LNCAP (cell line): ENCODE results near the gene UNC5A.

Source experiments
- TF ChIP-seq, protein P1 (sequence below): fragments of 450-650 bp; IDR thresholded peaks from 2 replicates; pipeline ENCODE4 v1.5.1; 2017; ENCODE audit warnings: mild to moderate bottlenecking

Gene UNC5A

DNA sequence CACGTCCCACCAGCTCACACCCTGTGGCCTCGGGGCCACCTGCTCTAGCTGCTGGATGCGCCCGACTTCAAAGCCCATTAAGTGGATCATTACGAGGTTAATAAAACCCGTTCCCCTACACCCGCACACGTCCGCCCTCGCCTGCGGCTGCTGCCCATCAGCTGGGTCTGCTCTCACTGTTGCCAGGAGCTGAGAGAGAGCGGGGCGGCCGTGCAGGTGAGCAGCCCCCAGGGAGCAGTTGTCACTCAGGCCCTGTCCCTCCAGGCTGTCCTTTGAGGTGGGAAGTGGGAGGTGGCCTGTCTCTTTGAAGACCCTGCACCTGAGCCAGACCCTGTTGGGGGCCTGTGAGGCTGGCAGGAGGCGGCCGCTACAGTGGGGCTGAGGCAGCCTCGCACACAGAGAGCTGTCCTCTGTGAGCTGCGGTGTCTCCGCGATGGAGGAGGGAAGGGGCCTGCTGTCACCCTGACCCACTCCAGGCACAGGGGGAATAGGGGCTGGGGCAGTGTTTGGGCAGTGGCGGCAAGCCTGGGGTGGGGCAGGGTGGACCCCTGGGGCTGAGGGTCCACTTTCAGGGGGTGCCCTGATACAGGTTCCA, 12.8 kb upstream of the UNC5A start:
- TF ChIP-seq, protein P1, sequence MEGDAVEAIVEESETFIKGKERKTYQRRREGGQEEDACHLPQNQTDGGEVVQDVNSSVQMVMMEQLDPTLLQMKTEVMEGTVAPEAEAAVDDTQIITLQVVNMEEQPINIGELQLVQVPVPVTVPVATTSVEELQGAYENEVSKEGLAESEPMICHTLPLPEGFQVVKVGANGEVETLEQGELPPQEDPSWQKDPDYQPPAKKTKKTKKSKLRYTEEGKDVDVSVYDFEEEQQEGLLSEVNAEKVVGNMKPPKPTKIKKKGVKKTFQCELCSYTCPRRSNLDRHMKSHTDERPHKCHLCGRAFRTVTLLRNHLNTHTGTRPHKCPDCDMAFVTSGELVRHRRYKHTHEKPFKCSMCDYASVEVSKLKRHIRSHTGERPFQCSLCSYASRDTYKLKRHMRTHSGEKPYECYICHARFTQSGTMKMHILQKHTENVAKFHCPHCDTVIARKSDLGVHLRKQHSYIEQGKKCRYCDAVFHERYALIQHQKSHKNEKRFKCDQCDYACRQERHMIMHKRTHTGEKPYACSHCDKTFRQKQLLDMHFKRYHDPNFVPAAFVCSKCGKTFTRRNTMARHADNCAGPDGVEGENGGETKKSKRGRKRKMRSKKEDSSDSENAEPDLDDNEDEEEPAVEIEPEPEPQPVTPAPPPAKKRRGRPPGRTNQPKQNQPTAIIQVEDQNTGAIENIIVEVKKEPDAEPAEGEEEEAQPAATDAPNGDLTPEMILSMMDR, result no peak

DNA sequence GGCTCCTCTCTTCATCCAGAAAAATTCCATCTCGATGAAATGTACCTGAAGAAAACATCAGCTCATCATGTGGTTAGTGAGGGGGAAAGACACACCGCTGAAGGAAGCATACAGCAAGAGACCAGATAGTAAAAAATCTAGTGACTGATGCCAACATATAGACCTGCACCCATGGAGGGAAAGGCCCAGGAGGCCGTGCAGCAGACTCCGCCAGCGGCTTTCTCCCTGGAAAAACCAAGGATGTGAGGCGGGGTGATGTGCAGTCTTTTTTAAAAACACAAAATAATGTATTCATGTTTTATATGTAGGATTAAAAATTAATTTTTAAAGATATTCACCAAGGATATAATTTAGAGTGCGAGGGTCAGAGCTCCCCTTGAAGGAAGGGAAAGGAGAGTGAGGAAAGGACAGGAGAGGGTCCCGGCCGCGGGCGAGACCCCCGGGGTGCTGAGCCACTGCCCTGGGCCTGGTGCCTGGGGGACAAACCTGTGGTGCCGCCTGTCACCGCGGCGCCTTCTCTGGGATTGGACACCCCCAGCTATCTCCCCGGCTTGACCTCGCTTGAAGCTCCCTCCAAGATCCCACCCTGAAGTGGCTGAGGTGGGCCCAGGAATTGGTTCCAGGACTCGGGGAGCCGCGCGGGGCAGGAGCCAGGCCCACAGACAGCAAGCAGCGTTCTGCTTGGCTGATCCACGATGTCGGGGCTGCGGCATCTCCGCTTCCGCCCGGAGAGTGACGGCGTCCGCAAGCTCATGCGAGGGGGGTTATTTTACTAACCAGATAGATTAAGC, 12.1 kb upstream of the UNC5A start:
- TF ChIP-seq, protein P1, result no peak

DNA sequence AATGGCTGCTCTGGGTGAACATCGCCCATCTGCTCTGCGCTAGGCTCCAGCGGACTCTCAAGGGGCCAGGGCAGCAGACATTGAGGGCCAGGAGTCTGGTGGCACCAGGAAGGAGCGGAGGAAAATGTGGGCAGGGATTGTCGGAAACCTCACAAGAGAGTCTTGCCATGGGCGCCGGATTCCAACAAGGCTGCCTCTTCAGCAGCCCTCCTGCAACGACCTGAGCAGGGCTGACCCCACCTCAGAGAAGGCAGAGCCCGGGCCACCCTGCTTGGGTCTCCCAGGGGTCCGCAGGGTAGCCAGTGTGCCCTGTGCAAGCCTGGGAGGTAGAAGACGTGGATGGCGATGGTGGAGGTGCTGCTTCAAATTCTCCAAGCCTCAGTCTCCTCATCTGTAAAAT, 11.4 kb upstream of the UNC5A start:
- TF ChIP-seq, protein P1, result no peak

DNA sequence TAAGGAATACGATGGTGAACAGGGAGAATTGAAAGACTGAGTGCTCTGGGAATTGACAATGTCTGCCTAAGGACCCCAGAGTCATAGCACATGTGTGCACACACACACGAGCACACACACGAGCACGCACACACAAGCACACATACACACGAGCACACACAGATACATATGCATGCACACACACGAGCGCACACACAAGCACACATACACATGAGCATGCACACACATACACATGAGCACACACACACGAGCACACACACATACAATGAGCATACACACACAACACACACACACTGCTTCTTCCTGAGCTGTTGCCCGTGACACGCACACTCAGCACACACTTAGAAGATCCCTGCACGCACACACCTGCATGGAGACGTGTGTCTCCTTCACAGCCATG, 10.9 kb upstream of the UNC5A start:
- TF ChIP-seq, protein P1, result no peak

DNA sequence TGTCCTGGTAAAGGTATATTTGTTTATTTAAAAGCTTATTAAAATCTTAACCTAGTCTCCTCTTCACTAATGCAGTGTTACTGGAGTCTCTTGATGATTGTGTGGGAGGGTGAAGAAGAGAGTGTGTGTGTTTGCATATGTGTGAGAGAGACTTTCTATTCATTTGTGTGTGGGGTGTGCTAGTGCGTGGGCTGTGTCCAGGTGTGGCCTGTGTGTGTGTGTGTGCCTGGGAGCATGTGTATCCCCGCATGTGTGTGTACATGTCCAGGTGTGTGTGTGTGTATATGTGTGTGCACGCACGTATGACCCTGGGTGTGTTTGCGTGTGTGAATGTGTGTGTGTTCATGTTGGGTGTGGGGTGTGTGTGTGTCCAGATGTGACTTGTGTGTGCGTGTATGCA, 10.3 kb upstream of the UNC5A start:
- TF ChIP-seq, protein P1, result no peak

DNA sequence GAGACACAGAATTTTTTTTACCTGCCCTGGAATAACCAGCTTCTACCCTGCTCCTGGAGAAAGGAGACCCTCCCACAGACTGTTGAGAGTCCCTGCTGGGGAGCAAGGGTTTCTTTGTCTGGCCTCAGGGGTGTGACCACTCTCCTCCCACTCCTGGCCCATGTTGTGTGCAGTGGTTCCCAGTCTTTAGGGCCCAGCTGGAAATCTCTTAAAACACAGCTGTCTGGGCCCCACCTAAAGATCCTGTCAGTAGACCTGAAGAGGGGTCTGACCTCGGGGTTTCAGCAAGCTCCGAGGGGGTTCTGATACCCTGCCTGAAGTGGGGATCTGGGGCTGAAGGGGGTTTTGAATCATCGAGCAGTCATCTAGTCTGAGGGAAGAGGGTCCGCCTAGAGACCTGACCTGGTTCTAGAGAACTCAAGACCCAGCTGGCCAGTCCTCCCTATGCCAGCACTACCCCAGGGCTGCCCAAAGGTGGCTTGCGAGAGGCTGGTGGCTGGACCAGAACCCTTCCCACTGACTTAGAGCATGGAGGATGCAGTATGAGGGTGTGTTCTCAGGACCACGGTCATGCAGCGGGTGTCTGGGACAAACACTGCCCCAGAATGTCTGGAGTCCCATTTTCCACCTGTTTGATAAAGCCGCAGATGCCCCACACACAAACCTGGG, 8.1 kb upstream of the UNC5A start:
- TF ChIP-seq, protein P1, result no peak

DNA sequence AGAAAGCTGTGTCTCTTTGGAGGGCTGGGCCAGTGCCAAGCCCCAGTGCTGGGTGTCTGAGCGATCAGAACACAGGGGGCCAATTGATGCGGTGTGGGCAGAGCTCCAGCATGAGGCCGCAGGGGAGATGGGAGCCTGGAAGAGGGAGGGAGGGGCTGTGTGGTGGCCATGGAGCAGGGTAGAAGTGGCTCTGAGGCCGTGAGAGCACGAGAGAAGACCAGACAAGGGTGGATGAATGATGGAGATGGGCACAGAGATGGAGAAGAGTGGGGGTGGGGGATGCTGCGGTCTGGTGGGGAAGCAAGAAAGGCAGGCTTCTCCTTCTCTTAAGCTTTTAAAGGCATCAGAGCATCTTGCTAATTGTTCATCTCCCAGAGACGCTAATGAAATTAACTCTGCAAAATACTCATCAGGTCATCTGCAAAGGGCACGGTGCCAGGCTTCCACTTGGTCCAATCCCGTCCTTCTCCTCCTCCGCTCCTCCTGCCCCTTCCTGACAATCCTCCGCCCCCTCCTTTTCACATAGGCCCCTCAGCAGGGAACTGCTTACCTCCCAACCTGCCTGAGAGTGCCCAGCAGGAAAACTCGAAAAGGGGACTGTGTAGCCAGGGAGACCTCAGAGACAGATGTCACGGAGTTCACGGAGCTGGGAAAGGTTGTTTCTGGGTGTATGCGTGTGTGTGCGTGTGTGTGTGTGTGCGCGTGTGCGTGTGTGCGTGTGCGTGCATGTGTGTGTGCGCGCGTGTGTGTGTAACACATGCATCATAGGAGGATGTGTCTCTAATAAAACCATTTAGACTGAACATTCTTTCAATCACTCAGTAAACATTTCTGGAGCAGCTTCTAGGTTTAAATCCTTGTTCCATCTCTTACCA, 7.1 kb upstream of the UNC5A start:
- TF ChIP-seq, protein P1, result no peak
